Osteoblast (primary cell): ENCODE measurements around the gene MAGEC2. TPM values are rescaled to one million over a fixed set of nuclear protein-coding genes. Genes with fewer than 3 reads are reported as not detected.

Experiments
- DNase-seq: peaks from one replicate; pipeline ENCODE4 v3.0.0; 2011; ENCODE audit warnings: low spot score, mixed read lengths; ENCODE audit not compliant: insufficient read length; ENCODE audit errors: missing footprints
- H2AFZ ChIP-seq: 2 replicates; pipeline ENCODE4 v1.6.0; 2011; ENCODE audit warnings: mild to moderate bottlenecking, low read length
- H3K27ac ChIP-seq: 2 replicates; pipeline ENCODE4 v1.5.1; 2011; ENCODE audit warnings: mild to moderate bottlenecking, low read depth, low read length, moderate library complexity
- H3K27me3 ChIP-seq: 2 replicates; pipeline ENCODE4 v1.6.0; 2012; ENCODE audit warnings: mild to moderate bottlenecking, control low read depth, inconsistent platforms, low read length, moderate library complexity; ENCODE audit not compliant: insufficient read depth
- H3K36me3 ChIP-seq: 2 replicates; pipeline ENCODE4 v1.5.1; 2011; ENCODE audit warnings: mild to moderate bottlenecking, low read length, control low read depth, moderate library complexity; ENCODE audit not compliant: insufficient read depth
- H3K4me1 ChIP-seq: 2 replicates; pipeline ENCODE4 v1.5.1; 2011; ENCODE audit warnings: mild to moderate bottlenecking, low read length, control low read depth, moderate library complexity; ENCODE audit not compliant: insufficient read depth
- H3K4me2 ChIP-seq: 2 replicates; pipeline ENCODE4 v1.6.0; 2011; ENCODE audit warnings: mild to moderate bottlenecking, low read length; ENCODE audit not compliant: insufficient read depth
- H3K4me3 ChIP-seq: fragments of 200-600 bp; sonication (generic); 3 replicates; pipeline ENCODE4 v1.5.1; 2012; ENCODE audit warnings: mild to moderate bottlenecking, low read length, inconsistent platforms; ENCODE audit not compliant: insufficient read depth
- H3K79me2 ChIP-seq: 2 replicates; pipeline ENCODE4 v1.6.0; 2012; ENCODE audit warnings: mild to moderate bottlenecking, low read length, control low read depth, inconsistent platforms; ENCODE audit not compliant: insufficient read depth
- H3K9me3 ChIP-seq: 2 replicates; pipeline ENCODE4 v1.5.1; 2011; ENCODE audit warnings: low read depth, low read length, control low read depth
- H4K20me1 ChIP-seq: 2 replicates; pipeline ENCODE4 v1.6.0; 2012; ENCODE audit warnings: mild to moderate bottlenecking, low read length, control low read depth; ENCODE audit not compliant: insufficient read depth
- total RNA-seq: library from RNA; depleted of rRNA; stranded (reverse); fragments of >200 nt; gene quantifications from 2 replicates; pipeline ENCODE4 v1.2.3, GENCODE V29; 2012
- TF ChIP-seq, protein P1 (sequence below): IDR thresholded peaks from 2 replicates; pipeline ENCODE4 v1.5.1; 2011; ENCODE audit warnings: mild to moderate bottlenecking, low read depth, low read length, moderate library complexity; ENCODE audit errors: extremely low read depth

Gene MAGEC2, protein sequence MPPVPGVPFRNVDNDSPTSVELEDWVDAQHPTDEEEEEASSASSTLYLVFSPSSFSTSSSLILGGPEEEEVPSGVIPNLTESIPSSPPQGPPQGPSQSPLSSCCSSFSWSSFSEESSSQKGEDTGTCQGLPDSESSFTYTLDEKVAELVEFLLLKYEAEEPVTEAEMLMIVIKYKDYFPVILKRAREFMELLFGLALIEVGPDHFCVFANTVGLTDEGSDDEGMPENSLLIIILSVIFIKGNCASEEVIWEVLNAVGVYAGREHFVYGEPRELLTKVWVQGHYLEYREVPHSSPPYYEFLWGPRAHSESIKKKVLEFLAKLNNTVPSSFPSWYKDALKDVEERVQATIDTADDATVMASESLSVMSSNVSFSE
- total RNA-seq: not detected in 2 replicates

DNA sequence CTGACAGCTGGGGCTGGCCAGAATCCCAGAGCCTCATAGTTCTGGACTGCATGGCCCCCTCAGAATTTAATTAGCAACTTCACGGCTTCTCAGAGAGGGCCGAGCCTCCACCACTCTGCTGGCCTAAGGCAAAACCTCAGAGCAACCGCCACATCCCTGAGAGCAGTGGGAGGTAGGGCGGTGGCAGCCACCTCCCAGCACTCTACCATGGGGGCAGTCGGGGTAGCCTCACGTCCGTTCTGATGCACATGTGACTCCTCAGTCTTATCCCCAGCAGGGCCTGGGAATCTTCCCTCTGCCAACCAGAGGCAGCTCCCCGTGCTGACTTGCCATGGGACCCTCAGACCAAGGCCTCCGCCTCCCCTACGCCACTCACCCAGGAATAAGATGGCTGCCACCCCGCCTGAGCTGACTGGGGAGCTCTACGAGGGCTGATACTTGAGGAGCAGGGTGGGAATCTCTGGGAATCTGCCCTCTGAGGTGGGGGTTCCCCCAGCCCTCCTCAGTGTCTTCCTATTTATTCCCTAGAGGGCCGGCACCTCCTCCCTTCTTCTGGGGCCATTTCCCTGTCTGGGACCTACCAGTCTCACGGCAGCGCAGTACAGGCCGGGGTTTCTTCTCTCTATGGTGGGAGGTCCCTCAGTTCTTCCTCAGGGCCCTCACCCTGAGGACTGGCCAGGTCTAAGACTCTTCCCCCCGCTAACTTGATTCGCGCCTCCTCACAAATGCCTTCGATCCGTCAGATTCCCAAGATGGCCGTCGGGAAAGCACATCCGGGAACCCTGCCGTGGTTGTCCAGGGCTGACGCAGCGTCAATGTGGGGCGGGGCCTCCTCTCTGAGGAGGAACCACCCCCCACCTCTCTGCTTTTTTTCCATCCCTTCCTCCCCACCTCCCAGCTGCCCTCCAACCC is at the start of gene MAGEC2:
Gene MAGEC2, minus strand, starts transcription at position 769 of the 912 bp plus-strand sequence. CDS start 1,303 bp downstream, outside the sequence.
- DNase-seq: no peak
- H3K27ac ChIP-seq: no peak within 1 kb of the TSS
- no peaks in the 10 kb centered on the region for H4K20me1 ChIP-seq
- no peaks in the 10 kb centered on the region for H3K4me1 ChIP-seq
- TF ChIP-seq, protein P1, sequence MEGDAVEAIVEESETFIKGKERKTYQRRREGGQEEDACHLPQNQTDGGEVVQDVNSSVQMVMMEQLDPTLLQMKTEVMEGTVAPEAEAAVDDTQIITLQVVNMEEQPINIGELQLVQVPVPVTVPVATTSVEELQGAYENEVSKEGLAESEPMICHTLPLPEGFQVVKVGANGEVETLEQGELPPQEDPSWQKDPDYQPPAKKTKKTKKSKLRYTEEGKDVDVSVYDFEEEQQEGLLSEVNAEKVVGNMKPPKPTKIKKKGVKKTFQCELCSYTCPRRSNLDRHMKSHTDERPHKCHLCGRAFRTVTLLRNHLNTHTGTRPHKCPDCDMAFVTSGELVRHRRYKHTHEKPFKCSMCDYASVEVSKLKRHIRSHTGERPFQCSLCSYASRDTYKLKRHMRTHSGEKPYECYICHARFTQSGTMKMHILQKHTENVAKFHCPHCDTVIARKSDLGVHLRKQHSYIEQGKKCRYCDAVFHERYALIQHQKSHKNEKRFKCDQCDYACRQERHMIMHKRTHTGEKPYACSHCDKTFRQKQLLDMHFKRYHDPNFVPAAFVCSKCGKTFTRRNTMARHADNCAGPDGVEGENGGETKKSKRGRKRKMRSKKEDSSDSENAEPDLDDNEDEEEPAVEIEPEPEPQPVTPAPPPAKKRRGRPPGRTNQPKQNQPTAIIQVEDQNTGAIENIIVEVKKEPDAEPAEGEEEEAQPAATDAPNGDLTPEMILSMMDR: no peak
- H3K4me3 ChIP-seq: no peak within 1 kb of the TSS
- no peaks in the 10 kb centered on the region for H3K27me3 ChIP-seq
- no peak within 1 kb of the TSS for H3K4me2 ChIP-seq
- H3K9me3 ChIP-seq: no peaks in the 10 kb centered on the region
- no peaks in the 10 kb centered on the region for H3K36me3 ChIP-seq
- no peaks in the 10 kb centered on the region for H3K79me2 ChIP-seq
- no peak within 1 kb of the TSS for H2AFZ ChIP-seq

DNA sequence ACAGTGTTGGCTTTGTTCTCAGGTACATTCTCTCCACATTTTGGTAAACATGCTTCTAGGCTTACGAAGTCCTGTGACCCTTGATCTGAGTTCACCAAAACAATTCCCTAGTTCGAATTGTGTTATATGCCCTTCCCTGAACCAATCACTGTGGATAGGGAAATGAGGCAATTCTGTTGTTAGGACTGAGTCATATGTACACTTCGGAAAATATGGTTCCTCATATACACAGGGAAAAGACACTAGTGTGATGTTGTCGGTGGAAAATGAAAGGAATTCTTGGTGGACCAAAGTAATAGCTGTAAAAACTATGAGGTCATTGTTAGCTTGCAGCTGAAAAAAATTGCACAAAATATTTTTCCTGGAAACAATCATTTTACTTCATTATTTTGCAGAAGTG is 46.6 kb upstream of the MAGEC2 start:
- H3K27ac ChIP-seq: no peak overlapping the region
- TF ChIP-seq, protein P1: no peak
- H3K79me2 ChIP-seq: no peaks in the 10 kb centered on the region
- H3K36me3 ChIP-seq: no peaks in the 10 kb centered on the region
- H3K27me3 ChIP-seq: no peaks in the 10 kb centered on the region
- H3K4me3 ChIP-seq: no peak overlapping the region
- H3K9me3 ChIP-seq: no peaks in the 10 kb centered on the region
- DNase-seq: no peak
- H3K4me2 ChIP-seq: no peak overlapping the region
- H2AFZ ChIP-seq: no peak overlapping the region
- H3K4me1 ChIP-seq: no peaks in the 10 kb centered on the region
- no peaks in the 10 kb centered on the region for H4K20me1 ChIP-seq

DNA sequence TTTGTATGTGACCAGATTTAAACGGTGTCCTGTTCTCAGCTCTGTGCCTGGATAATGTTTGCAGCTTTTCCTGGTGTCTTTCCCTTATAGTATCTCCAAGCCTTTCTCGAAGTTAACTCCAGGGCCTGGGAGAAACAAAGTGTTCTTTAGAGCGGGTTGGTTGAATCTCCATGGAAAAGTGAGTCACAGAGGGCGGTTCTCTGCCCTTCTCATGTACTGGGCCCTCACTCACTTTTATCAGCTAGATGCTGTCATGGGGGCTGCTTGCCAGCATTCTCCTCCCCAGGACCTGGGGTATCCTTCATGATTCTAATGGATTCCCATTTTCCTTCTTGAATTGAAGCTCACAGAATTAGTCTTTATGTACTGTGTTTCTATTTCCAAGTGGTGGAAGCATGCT is 46.1 kb upstream of the MAGEC2 start:
- DNase-seq: no peak
- no peak overlapping the region for H3K4me2 ChIP-seq

More for the DNA sequence above, 46.1 kb upstream of the MAGEC2 start:
- TF ChIP-seq, protein P1: no peak
- H2AFZ ChIP-seq: no peak overlapping the region
- no peaks in the 10 kb centered on the region for H3K9me3 ChIP-seq
- no peak overlapping the region for H3K4me3 ChIP-seq
- no peaks in the 10 kb centered on the region for H3K27me3 ChIP-seq
- no peak overlapping the region for H3K27ac ChIP-seq
- no peaks in the 10 kb centered on the region for H3K36me3 ChIP-seq
- no peaks in the 10 kb centered on the region for H4K20me1 ChIP-seq
- H3K4me1 ChIP-seq: no peaks in the 10 kb centered on the region
- no peaks in the 10 kb centered on the region for H3K79me2 ChIP-seq
